Skeletal muscle tissue (tissue), 5 donors: Measurements from ENCODE around the gene KRTAP4-2. TPM values are rescaled to one million over a fixed set of nuclear protein-coding genes. Genes with fewer than 3 reads are reported as not detected.
"Not testable (repeated sequence)": the region's sequence is repeated elsewhere in the genome, so short reads cannot be mapped to it uniquely, and the experiment has no call there.

Source experiments
- H3K27ac ChIP-seq: one replicate; pipeline ENCODE4 v1.7.0; 2013; ENCODE audit warnings: mild to moderate bottlenecking, low read depth, low read length, inconsistent platforms
- H3K27me3 ChIP-seq, 3 donors: one replicate each; pipeline ENCODE4 v1.7.0; 2013; ENCODE audit warnings: low read length in 3 of 3; ENCODE audit not compliant: control insufficient read depth in 3 of 3, insufficient read depth in 3 of 3
- H3K36me3 ChIP-seq, 3 donors: one replicate each; pipeline ENCODE4 v1.7.0; 2013; ENCODE audit warnings: low read length in 3 of 3; ENCODE audit not compliant: control insufficient read depth in 3 of 3, insufficient read depth in 3 of 3
- H3K4me1 ChIP-seq, 3 donors: one replicate each; pipeline ENCODE4 v1.7.0; 2013; ENCODE audit warnings: low read length in 3 of 3, mild to moderate bottlenecking in 3 of 3; ENCODE audit not compliant: control insufficient read depth in 3 of 3, insufficient read depth in 3 of 3
- H3K4me3 ChIP-seq, 3 donors: one replicate each; pipeline ENCODE4 v1.7.0; 2013; ENCODE audit warnings: low read length in 3 of 3
- H3K9ac ChIP-seq, 3 donors: one replicate each; pipeline ENCODE4 v1.7.0; 2013; ENCODE audit warnings: low read length in 3 of 3, mild to moderate bottlenecking in 3 of 3, moderate library complexity in 2 of 3, low read depth in 1 of 3
- H3K9me3 ChIP-seq, 3 donors: one replicate each; pipeline ENCODE4 v1.7.0; 2013; ENCODE audit warnings: low read length in 3 of 3; ENCODE audit not compliant: control insufficient read depth in 3 of 3
- small RNA-seq: library from RNA; depleted of rRNA; stranded (forward); fragments of <200 nt; gene quantifications from one replicate; pipeline ENCODE3, GENCODE V24; 2014
- total RNA-seq: library from RNA; depleted of rRNA; stranded (reverse); fragments of >200 nt; gene quantifications from one replicate; pipeline ENCODE4 v1.2.3, GENCODE V29; 2014
- donor health status: Osteomylitis.

KRTAP4-2 gene
- total RNA-seq, 1 donor from 2014 or later, result not detected

- no peak overlapping the region for H3K9ac ChIP-seq
- peaks cover 0 to 5% (median 0%) of the 10 kb centered on the region in 3 donors for H3K9me3 ChIP-seq
Measured at GRCh38 chr17:41145261-41145660, 32.8 kb downstream of the KRTAP4-2 start.

GRCh38 chr17:41144846-41145245 is 33.2 kb downstream of the KRTAP4-2 start:
- H3K9me3 ChIP-seq, result peaks cover 0 to 5% (median 0%) of the 10 kb centered on the region in 3 donors
- H3K4me1 ChIP-seq, result no peaks in the 10 kb centered on the region
- no peak overlapping the region for H3K9ac ChIP-seq
- no peak overlapping the region for H3K27ac ChIP-seq
- peaks cover 0 to 2% (median under 1%) of the 10 kb centered on the region in 3 donors for H3K27me3 ChIP-seq
- no peak overlapping the region for H3K4me3 ChIP-seq
- H3K36me3 ChIP-seq, result no peaks in the 10 kb centered on the region

More at GRCh38 chr17:41145261-41145660, 32.8 kb downstream of the KRTAP4-2 start:
- Histone ChIP-seq H3K36me3 (no peaks in the 10 kb centered on the region), H3K27me3 (no peaks in the 10 kb centered on the region), H3K27ac (no peak overlapping the region), H3K4me3 (no peak overlapping the region), H3K4me1 (no peaks in the 10 kb centered on the region)

DNA sequence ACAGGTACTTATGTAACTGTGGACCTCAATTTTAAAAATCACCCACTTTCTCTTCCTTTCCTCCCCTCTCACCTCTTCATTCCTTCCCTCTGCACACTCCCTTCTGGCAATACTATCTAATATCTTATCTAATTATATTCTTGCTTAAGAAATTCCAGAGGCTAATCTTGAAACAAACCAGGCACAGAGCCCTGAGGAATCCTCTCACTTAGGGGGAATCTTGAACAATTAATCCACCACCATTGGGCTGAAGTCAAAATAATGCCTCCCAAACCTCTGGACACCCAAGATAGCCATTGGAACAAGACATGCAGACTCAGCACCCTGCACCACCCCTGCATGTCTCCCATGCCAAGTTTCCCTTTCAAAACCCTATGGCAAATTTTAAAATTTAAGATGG is 36.7 kb downstream of the KRTAP4-2 start:
- Histone ChIP-seq H3K9me3 (peaks cover 0 to 5% (median 0%) of the 10 kb centered on the region in 3 donors), H3K9ac (no peak overlapping the region), H3K27me3 (peaks cover 0 to 4% (median 3%) of the 10 kb centered on the region in 3 donors), H3K27ac (no peak overlapping the region), H3K4me1 (no peaks in the 10 kb centered on the region), H3K4me3 (no peak overlapping the region), H3K36me3 (no peaks in the 10 kb centered on the region)

GRCh38 chr17:41140360-41141131 is 37.5 kb downstream of the KRTAP4-2 start, which contains the start of gene KRTAP4-6:
Gene KRTAP4-6 (minus strand): TSS chr17:41140544. CDS start chr17:41140487, 57 bp downstream.
- Histone ChIP-seq H3K27me3 (peaks cover 0 to 4% (median 3%) of the 10 kb centered on the region in 3 donors), H3K9ac (no peak within 1 kb of the TSS)

DNA sequence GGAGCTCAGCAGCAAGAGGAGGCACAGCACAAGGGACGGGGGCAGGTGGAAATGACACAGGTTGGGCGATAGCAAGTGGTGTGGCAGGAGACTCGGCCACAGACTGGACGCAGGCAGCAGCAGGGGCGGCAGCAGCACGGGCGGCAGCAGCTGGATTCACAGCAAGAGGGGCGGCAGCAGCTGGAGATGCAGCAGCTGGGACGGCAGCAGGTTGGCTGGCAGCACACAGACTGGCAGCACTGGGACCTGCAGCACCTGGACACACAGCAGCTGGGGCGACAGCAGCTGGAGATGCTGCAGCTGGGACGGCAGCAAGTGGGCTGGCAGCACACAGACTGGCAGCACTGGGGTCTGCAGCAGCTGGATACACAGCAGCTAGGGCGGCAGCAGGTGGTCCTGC is 38.2 kb downstream of the KRTAP4-2 start:
- not testable (repeated sequence) for H3K9me3 ChIP-seq, H3K4me3 ChIP-seq, H3K36me3 ChIP-seq

More at GRCh38 chr17:41140360-41141131, 37.5 kb downstream of the KRTAP4-2 start, which contains the start of gene KRTAP4-6:
- Histone ChIP-seq H3K9me3 (peaks cover 0 to 5% (median 0%) of the 10 kb centered on the region in 3 donors), H3K36me3 (no peaks in the 10 kb centered on the region), H3K27ac (no peak within 1 kb of the TSS), H3K4me3 (no peak within 1 kb of the TSS), H3K4me1 (no peaks in the 10 kb centered on the region)

DNA sequence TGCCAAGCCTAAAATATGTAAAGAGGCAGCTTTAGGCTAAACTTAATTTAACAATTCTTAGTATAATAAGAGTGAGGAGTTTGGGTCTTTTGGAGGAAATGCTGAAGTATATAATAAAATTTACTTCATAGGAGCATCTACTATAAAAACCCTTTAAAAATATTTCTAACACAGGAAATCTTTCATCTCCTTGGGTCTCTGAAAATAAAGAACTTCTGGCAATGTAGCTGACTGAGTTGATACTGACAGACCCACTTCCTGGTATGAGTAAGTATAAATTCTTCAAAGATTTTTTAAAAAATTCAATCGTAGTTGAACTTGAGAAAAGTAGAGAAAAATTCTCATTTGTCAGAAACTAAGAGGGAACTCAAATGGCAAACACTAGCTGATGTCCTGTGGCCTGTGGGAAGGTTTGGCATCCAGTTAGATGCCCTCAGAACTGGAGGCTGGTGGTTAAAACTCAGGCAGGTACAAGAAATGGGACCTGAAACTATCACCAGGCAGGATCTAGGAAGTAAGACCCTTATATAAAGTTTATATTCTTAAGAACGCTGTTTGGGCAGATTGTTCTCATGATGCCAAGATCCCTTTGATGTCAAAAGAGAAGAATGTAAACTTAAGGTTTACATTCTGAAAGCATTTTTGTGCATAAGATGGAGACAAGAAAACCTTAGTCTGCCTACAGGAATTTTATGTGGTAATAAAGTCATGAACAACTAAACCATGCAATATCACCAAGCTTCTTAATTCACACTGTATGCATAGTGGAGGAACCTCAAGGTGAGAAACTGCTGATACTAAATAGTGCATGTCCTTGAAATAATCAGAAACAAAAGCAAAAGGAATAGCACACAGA is 43.9 kb downstream of the KRTAP4-2 start:
- no peaks in the 10 kb centered on the region for H3K27me3 ChIP-seq
- H3K9ac ChIP-seq, result no peak overlapping the region
- H3K9me3 ChIP-seq, result no peaks in the 10 kb centered on the region
- H3K27ac ChIP-seq, result no peak overlapping the region
- no peaks in the 10 kb centered on the region for H3K4me1 ChIP-seq
- H3K36me3 ChIP-seq, result no peaks in the 10 kb centered on the region
- no peak overlapping the region for H3K4me3 ChIP-seq

More for the DNA sequence above, 38.2 kb downstream of the KRTAP4-2 start:
- not testable (repeated sequence) for H3K27me3 ChIP-seq, H3K9ac ChIP-seq, H3K27ac ChIP-seq, H3K4me1 ChIP-seq

DNA sequence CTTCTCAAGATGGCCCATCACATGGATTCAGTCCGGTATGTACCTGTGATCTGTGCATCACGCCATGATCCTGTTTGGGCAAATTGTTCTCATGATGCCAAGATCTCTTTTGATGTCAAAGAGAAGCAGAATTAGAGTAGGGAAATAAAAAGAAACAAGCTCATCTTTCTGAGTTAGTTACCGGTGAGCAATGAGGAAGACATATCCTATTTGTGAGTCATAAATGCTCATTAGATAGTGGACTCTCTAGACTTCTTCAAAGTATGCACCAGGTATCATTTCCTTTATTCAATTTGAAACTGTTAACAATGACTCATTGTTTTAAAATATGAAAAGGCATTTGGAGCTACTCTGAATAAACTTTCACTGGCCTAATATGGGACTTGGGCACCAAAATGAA is 46.0 kb downstream of the KRTAP4-2 start:
- Histone ChIP-seq H3K27ac (no peak overlapping the region), H3K36me3 (no peaks in the 10 kb centered on the region), H3K9me3 (no peaks in the 10 kb centered on the region), H3K9ac (no peak overlapping the region), H3K4me1 (no peaks in the 10 kb centered on the region), H3K27me3 (no peaks in the 10 kb centered on the region), H3K4me3 (no peak overlapping the region)

Small RNA genes within 50 kb of the gene (small RNA-seq; reads per million reads assigned to genes)
- not detected for gene KRTAP4-17P

Other genes starting within 250 kb of the KRTAP4-2 start
- gene KRT23, start 240.6 kb downstream of the KRTAP4-2 start, total RNA-seq, result 0.52 TPM
- gene KRT39, start 211.3 kb downstream of the KRTAP4-2 start, total RNA-seq, result 3.1 TPM
- gene KRT40, start 193.9 kb downstream of the KRTAP4-2 start, total RNA-seq, result 6.3 TPM
- not detected for gene KRTAP3-3, start 184.1 kb downstream of the KRTAP4-2 start, total RNA-seq
- not detected for gene KRTAP3-2, start 178.3 kb downstream of the KRTAP4-2 start, total RNA-seq
- not detected for gene KRTAP3-1, start 169.1 kb downstream of the KRTAP4-2 start, total RNA-seq
- not detected for gene KRTAP1-5, start 151.0 kb downstream of the KRTAP4-2 start, total RNA-seq
- not detected for gene KRTAP1-4, start 148.0 kb downstream of the KRTAP4-2 start, total RNA-seq
- not detected for gene KRTAP1-3, start 143.3 kb downstream of the KRTAP4-2 start, total RNA-seq
- not detected for gene KRTAP1-1, start 136.8 kb downstream of the KRTAP4-2 start, total RNA-seq
- not detected for gene KRTAP2-1, start 130.9 kb downstream of the KRTAP4-2 start, total RNA-seq
- gene KRTAP2-2, start 123.0 kb downstream of the KRTAP4-2 start, total RNA-seq, result not detected
- not detected for gene KRTAP2-3, start 118.1 kb downstream of the KRTAP4-2 start, total RNA-seq
- gene KRTAP2-4, start 112.3 kb downstream of the KRTAP4-2 start, total RNA-seq, result not detected
- gene KRTAP4-7, start 94.1 kb downstream of the KRTAP4-2 start, total RNA-seq, result not detected
- gene KRTAP4-8, start 80.1 kb downstream of the KRTAP4-2 start, total RNA-seq, result not detected
- not detected for gene KRTAP4-16, start 76.0 kb downstream of the KRTAP4-2 start, total RNA-seq
- not detected for gene KRTAP4-9, start 72.8 kb downstream of the KRTAP4-2 start, total RNA-seq
- gene KRTAP4-11, start 59.8 kb downstream of the KRTAP4-2 start, total RNA-seq, result not detected
- not detected for gene KRTAP4-12, start 54.0 kb downstream of the KRTAP4-2 start, total RNA-seq
- not detected for gene KRTAP4-6, start 37.7 kb downstream of the KRTAP4-2 start, total RNA-seq
- not detected for gene KRTAP4-5, start 28.4 kb downstream of the KRTAP4-2 start, total RNA-seq
- gene KRTAP4-4, start 17.5 kb downstream of the KRTAP4-2 start, total RNA-seq, result not detected
- gene KRTAP4-3, start 10.0 kb downstream of the KRTAP4-2 start, total RNA-seq, result not detected
- not detected for gene KRTAP4-1, start 6.7 kb upstream of the KRTAP4-2 start, total RNA-seq
- gene KRTAP9-1, start 11.7 kb upstream of the KRTAP4-2 start, total RNA-seq, result not detected
- gene KRTAP9-2, start 48.4 kb upstream of the KRTAP4-2 start, total RNA-seq, result not detected
- gene KRTAP9-3, start 54.2 kb upstream of the KRTAP4-2 start, total RNA-seq, result not detected
- not detected for gene KRTAP9-8, start 59.8 kb upstream of the KRTAP4-2 start, total RNA-seq
- gene KRTAP9-4, start 71.5 kb upstream of the KRTAP4-2 start, total RNA-seq, result not detected
- gene KRTAP9-9, start 77.2 kb upstream of the KRTAP4-2 start, total RNA-seq, result not detected
- not detected for gene KRTAP9-6, start 87.2 kb upstream of the KRTAP4-2 start, total RNA-seq
- gene KRTAP9-7, start 97.5 kb upstream of the KRTAP4-2 start, total RNA-seq, result not detected
- not detected for gene KRTAP29-1, start 124.6 kb upstream of the KRTAP4-2 start, total RNA-seq
- gene KRTAP16-1, start 131.1 kb upstream of the KRTAP4-2 start, total RNA-seq, result not detected
- gene KRTAP17-1, start 137.5 kb upstream of the KRTAP4-2 start, total RNA-seq, result not detected
- not detected for gene KRT33A, start 172.6 kb upstream of the KRTAP4-2 start, total RNA-seq
- gene KRT33B, start 191.6 kb upstream of the KRTAP4-2 start, total RNA-seq, result not detected
- gene KRT34, start 204.1 kb upstream of the KRTAP4-2 start, total RNA-seq, result not detected
- gene KRT31, start 219.4 kb upstream of the KRTAP4-2 start, total RNA-seq, result 3.1 TPM
- not detected for gene KRT37, start 246.4 kb upstream of the KRTAP4-2 start, total RNA-seq